Esophagus squamous epithelium (tissue), 5 donors: ENCODE data around the gene KCNQ1. TPM values are rescaled to one million over a fixed set of nuclear protein-coding genes. Genes with fewer than 3 reads are reported as not detected.

Experiments used
- DNase-seq: peaks from one replicate; lab custom pipeline; 2025; lab: John Stamatoyannopoulos, UW
- H3K27ac ChIP-seq, 4 donors: fragments of 200-600 bp; sonication (generic); one replicate each; pipeline ENCODE4 v1.5.1; 2016 to 2019; ENCODE audit warnings: mild to moderate bottlenecking in 1 of 4
- H3K27me3 ChIP-seq, 4 donors: fragments of 200-600 bp; sonication (generic); 1 replicate in 3 of 4; 2 replicates in 1 of 4; pipeline versions ENCODE4 v1.5.1 to v1.6.0; 2017 to 2021; ENCODE audit warnings: antibody characterized with exemption in 1 of 4
- H3K36me3 ChIP-seq, 3 donors: fragments of 200-600 bp; sonication (generic); one replicate each; pipeline ENCODE4 v1.5.1; 2016 to 2019
- H3K4me1 ChIP-seq, 3 donors: fragments of 200-600 bp; sonication (generic); one replicate each; pipeline ENCODE4 v1.5.1; 2017 to 2019
- H3K4me3 ChIP-seq, 4 donors: fragments of 200-600 bp; sonication (generic); 1 replicate in 3 of 4; 2 replicates in 1 of 4; pipeline ENCODE4 v1.5.1; 2016 to 2019; ENCODE audit warnings: mild to moderate bottlenecking in 2 of 4, moderate library complexity in 1 of 4
- H3K9me3 ChIP-seq, 3 donors: fragments of 200-600 bp; sonication (generic); one replicate each; pipeline ENCODE4 v1.5.1; 2016 to 2019
- CTCF ChIP-seq, 6 experiments: fragments of 450-650 bp in 4 of 6; fragments of 200-600 bp in 2 of 6; sonication (generic) in 2 of 6; IDR thresholded peaks; one replicate each; pipeline ENCODE4 v1.5.1; 2016 to 2019; ENCODE audit warnings: antibody characterized with exemption in 6 of 6, mild to moderate bottlenecking in 4 of 6, moderate library complexity in 4 of 6
- POLR2A ChIP-seq, 4 donors: fragments of 450-650 bp; IDR thresholded peaks; one replicate each; pipeline ENCODE4 v1.6.1; 2017; ENCODE audit warnings: antibody characterized with exemption in 4 of 4, mild to moderate bottlenecking in 4 of 4, moderate library complexity in 3 of 4
- WGBS, 2 donors: methylation state at CpG; one replicate each; pipeline ENCODE4 v1.1.5; 2018; 5-methylcytosine and 5-hydroxymethylcytosine counted together
- intact Hi-C: fragments of 100-400 bp; cut with DNase I; formaldehyde crosslinking; loops from one replicate; pipeline ENCODE4 v1.15.0; 2022
- total RNA-seq, 4 donors: library from RNA; depleted of rRNA; stranded (reverse); fragments of >200 nt; gene quantifications; one replicate each; pipeline ENCODE4 v1.1.0, GENCODE V29; 2016
- donor health status: DM: yes; HTN: yes; CAD: no.

Gene KCNQ1
- total RNA-seq, 4 donors from 2014 or later = 0.61 to 3.1 (median 0.72) TPM

GRCh38 chr11:2663506-2663905, 218.7 kb downstream of the KCNQ1 start:
- WGBS, 2 donors = no CpG with 5 or more reads among the region's 2 CpGs
- intact Hi-C loops = no loop called here
- H3K4me1 ChIP-seq = no peaks in the 10 kb centered on the region
- no peaks in the 10 kb centered on the region for H3K27me3 ChIP-seq
- peaks cover 0 to 38% (median 0%) of the 10 kb centered on the region in 3 donors for H3K9me3 ChIP-seq
- H3K36me3 ChIP-seq = peaks cover 0 to 11% (median 0%) of the 10 kb centered on the region in 3 donors
- no peak for DNase-seq
- H3K27ac ChIP-seq = no peak overlapping the region
- no peak overlapping the region for H3K4me3 ChIP-seq
- TF ChIP-seq CTCF (IDR thresholded peaks at IDR 0.05) (no peak), POLR2A (IDR thresholded peaks at IDR 0.05) (no peak)

GRCh38 chr11:2663915-2664314, 219.1 kb downstream of the KCNQ1 start:
- Histone ChIP-seq H3K4me3 (no peak overlapping the region), H3K36me3 (peaks cover 0 to 15% (median 0%) of the 10 kb centered on the region in 3 donors), H3K9me3 (peaks cover 0 to 33% (median 0%) of the 10 kb centered on the region in 3 donors), H3K27me3 (no peaks in the 10 kb centered on the region), H3K27ac (no peak overlapping the region), H3K4me1 (no peaks in the 10 kb centered on the region)
- no peak for DNase-seq
- no peak for TF ChIP-seq POLR2A (IDR thresholded peaks at IDR 0.05)
- TF ChIP-seq CTCF (IDR thresholded peaks at IDR 0.05) = no peak
- intact Hi-C loops = no loop called here

- Histone ChIP-seq H3K4me3 (no peak overlapping the region), H3K4me1 (no peaks in the 10 kb centered on the region), H3K9me3 (peaks cover 0 to 31% (median 0%) of the 10 kb centered on the region in 3 donors), H3K27me3 (no peaks in the 10 kb centered on the region), H3K36me3 (peaks cover 0 to 18% (median 0%) of the 10 kb centered on the region in 3 donors), H3K27ac (no peak overlapping the region)
- intact Hi-C loops = no loop called here
- TF ChIP-seq POLR2A (IDR thresholded peaks at IDR 0.05) = no peak
- TF ChIP-seq CTCF (IDR thresholded peaks at IDR 0.05) = no peak
- DNase-seq = no peak
- WGBS, 2 donors = 0% methylated on average over 1 of the region's 9 CpGs; no CpG with 5 or more reads in 1 of the 2 donors
Observed at GRCh38 chr11:2664376-2664775, 219.6 kb downstream of the KCNQ1 start.

- Histone ChIP-seq H3K4me1 (no peaks in the 10 kb centered on the region), H3K27ac (no peak overlapping the region), H3K36me3 (peaks cover 0 to 18% (median 0%) of the 10 kb centered on the region in 3 donors), H3K27me3 (no peaks in the 10 kb centered on the region), H3K4me3 (no peak overlapping the region), H3K9me3 (peaks cover 0 to 27% (median 0%) of the 10 kb centered on the region in 3 donors)
- no peak for DNase-seq
- TF ChIP-seq CTCF (IDR thresholded peaks at IDR 0.05) (no peak), POLR2A (IDR thresholded peaks at IDR 0.05) (no peak)
- WGBS, 2 donors = 82 to 85% methylated on average over 5 to 7 of the region's 14 CpGs
- intact Hi-C loops = no loop called here
Observed at GRCh38 chr11:2664791-2665525, 220.2 kb downstream of the KCNQ1 start.

GRCh38 chr11:2665526-2666400, 221.0 kb downstream of the KCNQ1 start:
- Histone ChIP-seq H3K27me3 (no peaks in the 10 kb centered on the region), H3K27ac (no peak overlapping the region), H3K9me3 (peaks cover 0 to 18% (median 0%) of the 10 kb centered on the region in 3 donors), H3K36me3 (peaks cover 0 to 18% (median 0%) of the 10 kb centered on the region in 3 donors), H3K4me1 (no peaks in the 10 kb centered on the region), H3K4me3 (no peak overlapping the region)
- no peak for TF ChIP-seq POLR2A (IDR thresholded peaks at IDR 0.05)
- TF ChIP-seq CTCF (IDR thresholded peaks at IDR 0.05) = no peak
- 74 to 100% methylated on average over 2 to 7 of the region's 11 CpGs for WGBS, 2 donors
- intact Hi-C loops = no loop called here
- DNase-seq = no peak
